ENCODE data around the gene PLEKHA1. TPM values are rescaled to one million over a fixed set of nuclear protein-coding genes. Genes with fewer than 3 reads are reported as not detected.

PLEKHA1 gene
- total and polyA plus RNA-seq, 4 donors = 15.9 to 29.2 (median 22.9) TPM

- no peaks in the 10 kb centered on the region for H3K27me3 ChIP-seq (ENCODE audit: control insufficient read depth in 4 of 4, insufficient read depth in 4 of 4, low read length in 3 of 4)
- H3K9ac ChIP-seq (ENCODE audit: low read depth in 1 of 2, low read length in 2 of 2) = peak overlapping the region; percentile 45 to 50
- H3K4me1 ChIP-seq (ENCODE audit: control insufficient read depth in 4 of 4, insufficient read depth in 4 of 4, low read length in 3 of 4) = peaks cover 3 to 27% (median 15%) of the 10 kb centered on the region in 4 donors
- H3K27ac ChIP-seq (ENCODE audit: low read depth in 1 of 2, low read length in 2 of 2) = peak overlapping the region; percentile 75 to 78
- no peak for TF ChIP-seq REST (IDR thresholded peaks at IDR 0.05)
- TF ChIP-seq EGR1 (IDR thresholded peaks at IDR 0.05; ENCODE audit: low read depth in 2 of 2) = no peak
- no peak for TF ChIP-seq CTCF (IDR thresholded peaks at IDR 0.05; ENCODE audit: low read depth, low read length, missing input control)
- no peak for TF ChIP-seq TAF1 (conservative IDR thresholded peaks at IDR 0.05)
- no peak for TF ChIP-seq NR2F2 (IDR thresholded peaks at IDR 0.05)
- DNase-seq (ENCODE audit: low spot score) = no peak
- peaks cover 0 to 2% (median 0%) of the 10 kb centered on the region in 4 donors for H3K36me3 ChIP-seq (ENCODE audit: control insufficient read depth in 4 of 4, insufficient read depth in 3 of 4, low read depth in 1 of 4, low read length in 3 of 4)
- WGBS = under 1% methylated on average over 95 of the region's 95 CpGs
- H3K4me3 ChIP-seq (ENCODE audit: low read depth in 1 of 3, low read length in 3 of 3) = peak overlapping the region; percentile 41 to 90 (median 85)
- no peaks in the 10 kb centered on the region for H3K9me3 ChIP-seq (ENCODE audit: control insufficient read depth in 4 of 4, low read length in 3 of 4)
Observed at GRCh38 chr10:122461729-122462532, 87.4 kb downstream of the PLEKHA1 start.

- no peaks in the 10 kb centered on the region for H3K9me3 ChIP-seq (ENCODE audit: control insufficient read depth in 4 of 4, low read length in 3 of 4)
- no peak for TF ChIP-seq EGR1 (IDR thresholded peaks at IDR 0.05; ENCODE audit: low read depth in 2 of 2)
- TF ChIP-seq CTCF (IDR thresholded peaks at IDR 0.05; ENCODE audit: low read depth, low read length, missing input control) = no peak
- no peak for TF ChIP-seq RXRA (IDR thresholded peaks at IDR 0.05)
- no peak for TF ChIP-seq NR2F2 (IDR thresholded peaks at IDR 0.05)
- no peak for TF ChIP-seq HNF4G (IDR thresholded peaks at IDR 0.05)
- no peak for TF ChIP-seq GABPA (IDR thresholded peaks at IDR 0.05 in 1 of 2, conservative IDR thresholded peaks at IDR 0.05 in 1 of 2)
- TF ChIP-seq YY1 (IDR thresholded peaks at IDR 0.05) = peak; percentile 38
- no peaks in the 10 kb centered on the region for H3K27me3 ChIP-seq (ENCODE audit: control insufficient read depth in 4 of 4, insufficient read depth in 4 of 4, low read length in 3 of 4)
- H3K27ac ChIP-seq (ENCODE audit: low read depth in 1 of 2, low read length in 2 of 2) = peak overlapping the region; percentile 75 to 78
- peak overlapping the region; percentile 41 to 90 (median 85) for H3K4me3 ChIP-seq (ENCODE audit: low read depth in 1 of 3, low read length in 3 of 3)
- no peak for DNase-seq (ENCODE audit: low spot score)
- peaks cover 3 to 27% (median 15%) of the 10 kb centered on the region in 4 donors for H3K4me1 ChIP-seq (ENCODE audit: control insufficient read depth in 4 of 4, insufficient read depth in 4 of 4, low read length in 3 of 4)
- peak overlapping the region; percentile 45 to 50 for H3K9ac ChIP-seq (ENCODE audit: low read depth in 1 of 2, low read length in 2 of 2)
- peaks cover 0 to 2% (median 0%) of the 10 kb centered on the region in 4 donors for H3K36me3 ChIP-seq (ENCODE audit: control insufficient read depth in 4 of 4, insufficient read depth in 3 of 4, low read depth in 1 of 4, low read length in 3 of 4)
- 23% methylated on average over 47 of the region's 47 CpGs for WGBS
Observed at GRCh38 chr10:122462533-122463465, 88.3 kb downstream of the PLEKHA1 start.

Measured in liver (tissue), 9 donors.